Measurements from ENCODE around the gene LRRK2. TPM values are rescaled to one million over a fixed set of nuclear protein-coding genes. Genes with fewer than 3 reads are reported as not detected.

The LRRK2 gene
- total RNA-seq, 4 donors from 2014 or later, result 5.7 to 11.1 (median 9.5) TPM

DNA sequence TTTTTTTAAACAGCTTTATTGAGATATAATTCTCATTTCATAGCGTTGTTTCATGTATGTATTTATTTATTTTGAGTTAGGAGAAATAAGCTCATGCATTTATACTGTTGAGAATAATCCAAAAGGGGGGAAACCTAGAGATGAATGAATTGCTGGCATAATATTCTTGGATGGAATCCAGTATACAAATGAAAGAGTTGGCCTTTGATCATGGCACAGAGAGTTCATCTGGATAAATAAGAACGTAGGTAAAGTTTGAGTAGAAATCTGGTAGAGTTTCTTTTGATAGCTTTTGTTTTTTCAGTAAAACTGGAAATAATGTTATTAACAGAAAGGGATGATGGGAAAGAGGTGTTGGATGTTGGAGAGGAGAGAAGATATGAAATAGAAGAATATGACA is 166.2 kb downstream of the LRRK2 start:
- WGBS, 2 donors, result 49 to 61% methylated on average over 2 of the region's 2 CpGs
- DNase-seq (ENCODE audit: low spot score in 2 of 2), result no peak
- TF ChIP-seq, protein P1, sequence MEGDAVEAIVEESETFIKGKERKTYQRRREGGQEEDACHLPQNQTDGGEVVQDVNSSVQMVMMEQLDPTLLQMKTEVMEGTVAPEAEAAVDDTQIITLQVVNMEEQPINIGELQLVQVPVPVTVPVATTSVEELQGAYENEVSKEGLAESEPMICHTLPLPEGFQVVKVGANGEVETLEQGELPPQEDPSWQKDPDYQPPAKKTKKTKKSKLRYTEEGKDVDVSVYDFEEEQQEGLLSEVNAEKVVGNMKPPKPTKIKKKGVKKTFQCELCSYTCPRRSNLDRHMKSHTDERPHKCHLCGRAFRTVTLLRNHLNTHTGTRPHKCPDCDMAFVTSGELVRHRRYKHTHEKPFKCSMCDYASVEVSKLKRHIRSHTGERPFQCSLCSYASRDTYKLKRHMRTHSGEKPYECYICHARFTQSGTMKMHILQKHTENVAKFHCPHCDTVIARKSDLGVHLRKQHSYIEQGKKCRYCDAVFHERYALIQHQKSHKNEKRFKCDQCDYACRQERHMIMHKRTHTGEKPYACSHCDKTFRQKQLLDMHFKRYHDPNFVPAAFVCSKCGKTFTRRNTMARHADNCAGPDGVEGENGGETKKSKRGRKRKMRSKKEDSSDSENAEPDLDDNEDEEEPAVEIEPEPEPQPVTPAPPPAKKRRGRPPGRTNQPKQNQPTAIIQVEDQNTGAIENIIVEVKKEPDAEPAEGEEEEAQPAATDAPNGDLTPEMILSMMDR (IDR thresholded peaks at IDR 0.05), result no peak
- TF ChIP-seq POLR2A (IDR thresholded peaks at IDR 0.05), result no peak
- intact Hi-C loops (cut with DNase I; ENCODE audit: low total_unique reads), result no loop called here
- H3K4me3 ChIP-seq (ENCODE audit: low read depth, poor library complexity, severe bottlenecking), result no peak overlapping the region

DNA sequence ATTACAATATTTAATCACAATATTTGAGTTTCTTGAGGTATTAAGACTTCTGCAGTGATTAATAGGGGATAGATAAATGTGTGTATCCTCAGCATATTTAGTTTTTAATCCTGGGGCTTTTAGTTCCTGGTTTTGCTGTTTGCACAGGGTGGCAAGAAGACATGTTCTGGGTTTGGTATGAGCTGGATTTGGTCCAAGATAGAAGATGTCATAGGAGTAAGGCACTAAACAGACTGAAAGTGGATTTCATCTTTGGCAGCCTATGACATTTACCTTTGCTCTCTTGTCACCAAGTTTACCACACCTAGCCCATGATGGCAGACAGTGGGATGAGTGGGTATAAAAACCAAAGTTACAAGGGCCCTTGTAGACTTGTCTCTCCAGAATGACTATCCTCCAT is 168.2 kb downstream of the LRRK2 start:
- H3K4me3 ChIP-seq (ENCODE audit: low read depth, poor library complexity, severe bottlenecking), result no peak overlapping the region
- intact Hi-C loops (cut with DNase I; ENCODE audit: low total_unique reads), result no loop called here
- no peak for TF ChIP-seq POLR2A (IDR thresholded peaks at IDR 0.05)
- TF ChIP-seq, protein P1 (IDR thresholded peaks at IDR 0.05), result no peak
- DNase-seq (ENCODE audit: low spot score in 2 of 2), result no peak

DNA sequence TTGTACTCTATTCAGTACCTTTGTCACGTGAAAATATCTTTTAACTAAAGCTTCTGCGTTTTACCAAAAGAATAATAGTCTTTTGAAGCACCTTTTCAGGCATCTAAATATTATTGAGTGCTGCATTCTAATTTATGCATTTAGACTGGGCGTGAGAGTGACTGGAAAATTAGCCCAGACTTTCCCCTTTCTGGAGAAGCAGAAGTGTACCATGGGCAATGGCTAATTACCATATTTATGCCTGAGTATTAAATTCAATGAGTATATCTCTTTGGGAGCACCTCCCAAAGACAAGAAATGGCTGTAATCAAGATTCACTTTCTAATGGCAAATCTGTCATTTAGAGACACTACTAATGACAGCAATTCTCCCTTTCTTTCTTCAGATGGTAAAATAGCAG is 174.9 kb downstream of the LRRK2 start:
- TF ChIP-seq POLR2A (IDR thresholded peaks at IDR 0.05), result no peak
- TF ChIP-seq, protein P1 (IDR thresholded peaks at IDR 0.05), result no peak
- intact Hi-C loops (cut with DNase I; ENCODE audit: low total_unique reads), result no loop called here
- WGBS, 2 donors, result 81 to 86% methylated on average over 3 of the region's 3 CpGs
- no peak overlapping the region for H3K4me3 ChIP-seq (ENCODE audit: low read depth, poor library complexity, severe bottlenecking)
- DNase-seq (ENCODE audit: low spot score in 2 of 2), result no peak

DNA sequence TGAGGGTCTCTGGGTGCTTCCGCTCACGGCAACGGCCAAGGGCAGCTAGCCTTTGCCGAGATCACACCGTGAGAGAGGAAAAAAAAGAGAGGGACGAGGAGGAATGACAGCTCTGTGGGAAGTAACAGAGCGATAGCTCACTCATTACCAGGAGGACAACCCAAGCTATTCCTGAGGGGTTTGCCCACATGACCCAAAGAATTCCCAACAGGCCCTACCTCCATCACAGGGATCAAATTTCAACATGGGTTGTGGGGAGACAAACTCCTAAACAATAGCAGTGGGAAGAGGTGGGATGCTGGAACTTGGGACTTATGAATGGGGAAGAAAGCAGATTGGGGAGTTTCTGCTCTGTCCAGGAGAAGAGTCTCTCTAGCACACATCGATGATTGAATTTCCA is 180.6 kb downstream of the LRRK2 start:
- TF ChIP-seq, protein P1 (IDR thresholded peaks at IDR 0.05), result no peak
- TF ChIP-seq POLR2A (IDR thresholded peaks at IDR 0.05), result no peak
- DNase-seq (ENCODE audit: low spot score in 2 of 2), result no peak
- H3K4me3 ChIP-seq (ENCODE audit: low read depth, poor library complexity, severe bottlenecking), result no peak overlapping the region
- intact Hi-C loops (cut with DNase I; ENCODE audit: low total_unique reads), result no loop called here
- 86 to 90% methylated on average over 8 of the region's 8 CpGs for WGBS, 2 donors

Other genes with a start within 250 kb of the LRRK2 start
- gene SLC2A13, start 118.9 kb upstream of the LRRK2 start, total RNA-seq, result 10 to 100 TPM in 3 of 4 donors, 1 to 10 TPM in 1; 9.2 to 15.2 (median 13.9) TPM

Measured in lower leg skin (tissue), 4 donors.